Superior temporal gyrus (tissue), 1 donor: ENCODE measurements around the gene KRT15.
"Not testable (repeated sequence)": the region's sequence is repeated elsewhere in the genome, so short reads cannot be mapped to it uniquely, and the experiment has no call there.

ENCODE experiments used
- DNase-seq: peaks from one replicate; pipeline ENCODE4 v3.0.0-alpha.2; 2016; ENCODE audit errors: extremely low spot score

Gene KRT15

DNA sequence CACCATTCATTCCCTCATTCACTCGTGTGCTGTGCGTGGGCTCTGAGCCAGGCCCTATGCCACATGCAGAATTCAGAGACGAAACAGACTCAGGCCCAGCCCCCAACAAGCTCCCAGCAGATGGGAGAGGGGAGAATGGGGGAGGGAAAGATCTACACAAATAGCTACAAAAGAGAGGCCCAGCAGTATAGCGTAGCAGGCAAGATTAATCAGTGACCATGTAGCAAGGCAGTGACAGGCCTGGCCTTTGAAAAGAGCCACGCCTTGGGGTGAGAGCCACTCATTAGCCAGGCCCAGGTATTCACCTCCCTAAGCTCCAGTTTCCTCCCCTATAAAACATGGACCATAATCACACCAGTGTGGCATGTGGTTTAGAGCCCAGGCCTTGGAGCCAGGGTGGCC, 25.8 kb upstream of the KRT15 start:
- no peak for DNase-seq

DNA sequence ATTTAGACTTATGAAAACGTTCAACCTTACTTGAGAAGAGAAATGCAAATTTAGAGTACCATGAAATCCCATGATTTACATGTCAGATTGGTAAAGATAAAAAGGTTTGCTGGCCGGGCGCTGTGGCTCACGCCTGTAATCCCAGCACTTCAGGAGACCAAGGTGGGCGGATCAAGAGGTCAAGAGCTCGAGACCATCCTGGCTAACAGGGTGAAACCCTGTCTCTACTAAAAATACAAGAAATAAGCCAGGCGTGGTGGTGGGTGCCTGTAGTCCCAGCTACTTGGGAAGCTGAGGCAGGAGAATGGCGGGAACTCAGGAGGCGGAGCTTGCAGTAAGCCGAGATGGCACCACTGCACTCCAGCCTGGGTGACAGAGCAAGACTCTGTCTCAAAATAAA, 24.1 kb upstream of the KRT15 start:
- DNase-seq = not testable (repeated sequence)

DNA sequence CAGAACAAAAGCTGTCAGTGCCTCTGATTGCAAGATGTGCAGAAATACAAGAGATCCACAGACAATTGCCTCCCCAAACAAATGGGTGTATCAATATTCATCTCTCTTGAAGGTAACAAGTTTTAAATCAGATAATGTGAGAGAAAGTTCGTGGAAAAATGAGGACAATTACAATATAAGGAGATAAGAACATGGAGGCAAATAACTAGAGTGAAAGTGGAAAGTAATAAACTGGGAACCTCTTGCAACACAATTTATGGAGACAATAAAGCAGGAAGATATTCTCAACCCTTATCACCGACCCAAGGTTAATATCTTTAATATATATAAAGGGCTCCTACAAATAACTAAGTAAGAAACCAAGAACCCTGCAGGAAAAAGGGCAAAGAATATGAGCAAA, 23.7 kb upstream of the KRT15 start:
- DNase-seq = no peak

DNA sequence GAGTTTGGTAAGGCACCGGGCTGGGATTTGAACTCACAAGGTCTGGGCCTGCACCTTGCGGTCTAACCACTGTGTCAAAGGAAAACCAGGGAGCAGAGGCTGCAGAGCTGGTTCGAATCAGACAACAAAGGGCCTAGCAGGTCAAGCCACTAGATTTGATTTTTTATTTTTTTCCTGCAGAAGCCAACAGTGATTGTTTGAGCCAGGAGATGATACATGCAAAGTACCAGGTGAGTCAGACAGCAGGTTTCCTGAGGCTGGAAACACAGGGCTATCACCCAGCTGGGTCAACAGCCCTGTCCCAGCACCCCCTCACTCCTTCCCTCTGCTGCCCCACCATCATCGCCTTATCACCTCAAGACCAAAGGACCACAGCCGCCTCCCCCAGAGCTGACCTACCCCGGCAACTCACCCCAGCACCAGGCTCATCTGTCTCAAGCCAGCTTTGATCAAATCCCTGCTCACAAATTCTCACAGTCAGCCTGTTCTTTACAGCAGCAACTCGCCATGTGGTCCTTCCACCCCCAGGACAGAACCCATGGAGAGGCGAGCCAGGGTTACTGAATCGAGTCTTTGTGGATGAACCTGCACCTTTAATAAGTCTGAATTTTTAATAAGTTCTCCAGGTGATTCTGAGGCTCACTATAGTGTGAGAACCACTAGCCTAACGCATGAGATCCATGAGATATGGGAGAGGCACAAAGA, 22.4 kb upstream of the KRT15 start:
- no peak for DNase-seq

DNA sequence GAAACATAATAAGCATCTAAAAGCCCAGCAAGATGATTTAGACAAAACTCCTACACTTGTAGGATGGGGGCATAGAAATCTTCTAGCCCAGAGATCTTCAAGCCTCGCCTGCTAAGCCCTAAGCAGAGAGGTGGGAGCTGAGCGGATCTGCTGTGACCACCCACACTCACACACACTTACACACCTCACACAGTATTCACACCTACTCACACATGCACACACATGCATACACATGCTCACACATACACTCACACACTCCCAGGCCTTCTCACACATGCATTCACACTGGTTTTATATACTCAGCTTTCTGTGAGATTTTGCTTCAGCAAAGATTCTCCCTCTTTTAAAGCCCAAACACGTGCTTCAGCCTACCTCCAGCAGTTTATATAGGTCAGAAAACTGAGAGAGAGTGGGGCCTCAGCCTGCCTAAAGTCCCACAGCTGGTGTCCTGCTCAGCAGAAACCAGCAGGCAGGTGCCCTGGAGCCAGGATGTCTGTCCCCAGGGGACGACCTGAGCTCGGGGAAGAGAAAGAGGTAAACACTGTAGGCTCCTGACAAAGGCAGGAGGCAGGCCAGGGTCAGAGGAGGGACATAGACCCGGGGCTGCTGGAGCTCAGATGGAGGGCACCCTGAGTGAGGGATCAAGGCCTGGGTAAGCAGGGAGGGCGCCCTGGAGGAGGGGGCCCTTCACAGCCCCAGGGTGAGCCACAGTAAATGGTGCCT, 21.4 kb upstream of the KRT15 start:
- no peak for DNase-seq

DNA sequence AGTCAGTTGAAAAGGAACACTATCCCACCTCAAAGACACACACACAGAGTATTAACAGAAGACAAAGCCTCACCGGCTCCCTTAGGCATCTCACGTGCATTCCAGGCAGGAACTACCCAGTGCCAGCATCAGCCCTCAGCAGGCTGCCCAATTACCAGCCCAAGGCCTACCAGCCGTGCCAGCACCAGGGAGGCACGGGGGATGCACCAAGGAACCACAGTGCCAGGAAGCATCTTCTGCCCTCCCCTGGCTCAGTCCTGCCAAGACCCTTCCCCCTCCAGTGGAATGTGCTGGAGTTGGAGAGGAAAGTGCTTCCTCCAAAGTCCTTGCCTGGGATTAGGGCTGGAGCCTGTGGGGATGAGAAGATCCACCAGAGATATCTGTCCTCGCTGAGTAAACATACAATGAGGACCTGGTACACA, 20.4 kb upstream of the KRT15 start:
- no peak for DNase-seq

DNA sequence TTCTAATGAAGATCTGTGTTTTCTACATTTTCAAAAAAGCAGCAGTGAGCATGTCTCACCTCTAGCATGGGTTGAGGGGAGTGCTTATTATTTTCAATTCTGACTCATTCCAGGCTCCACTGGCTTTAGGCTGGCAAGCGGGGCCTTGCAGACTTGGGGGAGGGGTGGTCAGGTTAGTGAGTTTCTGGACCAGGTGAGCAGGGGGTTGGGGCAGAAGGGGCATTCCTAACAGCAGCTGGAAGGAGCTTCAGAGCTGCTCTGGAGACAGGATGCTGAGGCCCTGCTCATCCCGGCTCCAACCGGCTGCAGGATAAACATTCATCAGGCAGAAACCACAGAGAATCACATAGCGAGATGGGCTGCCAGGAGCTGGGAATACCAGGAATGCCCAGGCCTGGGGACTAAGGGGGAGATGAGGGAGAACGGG, 19.9 kb upstream of the KRT15 start:
- DNase-seq = no peak

DNA sequence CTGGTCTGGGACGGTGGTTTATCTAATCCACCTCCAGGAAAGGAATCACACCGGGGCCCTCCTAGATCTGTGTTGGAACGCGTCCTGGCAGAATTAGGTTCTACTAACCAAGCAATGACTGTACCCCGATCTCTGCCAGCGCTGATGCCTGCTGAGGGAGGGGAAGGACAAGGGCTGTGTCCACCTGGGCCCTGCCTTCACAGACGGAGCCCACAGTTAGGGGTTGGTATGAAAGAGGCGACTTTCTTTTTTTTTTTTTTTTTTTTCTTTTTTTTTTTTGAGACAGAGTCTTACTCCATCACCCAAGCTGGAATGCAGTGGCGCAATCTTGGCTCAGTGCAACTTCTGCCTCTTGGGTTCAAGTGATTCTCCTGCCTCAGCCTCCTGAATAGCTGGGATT, 19.3 kb upstream of the KRT15 start:
- DNase-seq = no peak

DNA sequence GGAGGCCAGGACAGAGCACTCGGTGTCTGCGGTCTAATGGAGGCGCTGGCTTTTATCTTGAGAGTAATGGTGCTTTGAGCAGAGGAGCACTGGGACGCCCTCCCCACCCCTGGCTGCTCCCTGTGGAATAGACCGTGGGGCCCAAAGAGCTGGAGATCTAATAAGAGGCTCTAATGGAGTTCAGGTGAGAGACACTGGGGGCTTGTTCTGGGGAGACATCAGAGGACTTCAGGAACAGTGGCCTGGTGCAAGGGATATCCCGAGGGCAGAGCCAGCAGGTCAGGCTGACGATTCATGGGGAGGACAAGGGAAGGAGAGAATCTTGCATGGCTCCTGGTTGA, 18.9 kb upstream of the KRT15 start:
- DNase-seq = no peak

DNA sequence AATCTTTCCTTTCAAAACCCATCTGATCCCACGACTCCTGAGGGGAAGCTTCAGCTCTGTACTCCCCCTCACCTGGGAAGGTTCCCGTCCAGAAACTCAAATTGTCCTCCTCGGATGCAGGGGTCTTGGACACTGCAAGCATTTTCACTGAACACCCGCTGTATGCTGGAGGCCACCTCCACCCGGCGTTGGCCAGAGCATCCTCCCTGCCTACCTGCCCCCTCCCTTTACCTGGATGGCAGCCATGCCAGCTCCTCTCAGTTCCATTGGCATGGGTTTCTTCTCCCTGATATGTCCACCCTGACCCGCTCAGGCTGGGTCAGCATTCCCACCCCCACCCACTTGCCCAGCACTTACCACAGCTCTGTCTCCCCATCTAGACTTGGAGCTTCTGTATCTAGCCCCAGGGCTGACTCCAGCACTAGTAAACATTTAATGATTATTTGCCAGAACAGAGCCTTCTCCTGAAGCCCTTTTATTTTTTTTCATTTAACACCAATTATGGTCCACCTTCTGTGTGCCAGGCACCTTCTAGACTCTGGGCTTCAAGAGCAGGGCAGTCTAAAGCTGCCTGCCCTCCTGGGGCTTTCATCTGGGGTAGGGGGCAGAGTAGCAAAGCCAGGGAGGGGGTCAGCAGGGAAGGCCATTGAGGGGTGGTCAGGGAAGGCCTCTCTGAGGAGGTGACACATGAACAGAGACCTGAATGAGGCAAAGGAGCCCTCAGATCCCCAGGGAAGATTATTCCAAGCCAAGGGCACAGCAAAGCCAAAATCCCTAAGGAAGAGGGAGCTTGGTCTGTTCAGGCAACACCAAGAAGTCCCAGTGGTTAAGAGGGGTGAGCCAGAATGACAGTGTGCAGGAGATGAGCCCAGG, 18.3 kb upstream of the KRT15 start:
- no peak for DNase-seq

DNA sequence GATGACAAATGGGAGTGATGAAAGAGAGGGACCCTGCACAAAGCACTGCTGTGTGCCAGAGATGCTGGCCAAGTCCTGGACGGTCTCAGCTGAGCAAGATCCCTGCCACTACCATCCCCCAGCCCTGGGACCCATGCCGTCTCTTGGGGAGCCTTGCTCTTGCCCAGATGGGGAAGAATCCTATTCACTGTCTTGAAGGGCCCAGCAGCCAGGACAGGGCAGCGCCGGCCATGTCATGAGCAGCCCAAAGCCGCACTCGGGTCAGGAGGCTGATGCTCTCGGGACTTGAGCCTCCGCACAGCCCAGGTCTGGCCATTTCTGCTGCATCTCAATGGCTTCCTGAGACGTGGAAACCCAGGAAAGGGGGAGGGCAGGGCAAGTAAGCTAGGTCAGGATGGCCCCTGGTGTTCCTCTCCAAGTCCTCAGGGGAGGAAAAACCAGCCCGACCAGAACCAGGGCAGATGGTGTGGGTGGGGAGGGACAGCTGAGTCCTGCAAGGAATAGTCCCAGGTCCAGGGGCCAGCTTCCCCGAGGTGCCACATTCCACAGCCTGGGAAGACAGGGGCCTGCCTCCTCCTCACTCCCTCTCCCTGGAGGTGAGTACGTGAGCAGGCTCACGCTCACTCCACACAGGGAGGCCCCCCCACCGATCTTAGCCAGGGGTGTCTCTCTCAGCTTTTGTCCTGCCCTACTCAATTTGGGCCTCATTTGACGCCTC, 17.2 kb upstream of the KRT15 start:
- no peak for DNase-seq

DNA sequence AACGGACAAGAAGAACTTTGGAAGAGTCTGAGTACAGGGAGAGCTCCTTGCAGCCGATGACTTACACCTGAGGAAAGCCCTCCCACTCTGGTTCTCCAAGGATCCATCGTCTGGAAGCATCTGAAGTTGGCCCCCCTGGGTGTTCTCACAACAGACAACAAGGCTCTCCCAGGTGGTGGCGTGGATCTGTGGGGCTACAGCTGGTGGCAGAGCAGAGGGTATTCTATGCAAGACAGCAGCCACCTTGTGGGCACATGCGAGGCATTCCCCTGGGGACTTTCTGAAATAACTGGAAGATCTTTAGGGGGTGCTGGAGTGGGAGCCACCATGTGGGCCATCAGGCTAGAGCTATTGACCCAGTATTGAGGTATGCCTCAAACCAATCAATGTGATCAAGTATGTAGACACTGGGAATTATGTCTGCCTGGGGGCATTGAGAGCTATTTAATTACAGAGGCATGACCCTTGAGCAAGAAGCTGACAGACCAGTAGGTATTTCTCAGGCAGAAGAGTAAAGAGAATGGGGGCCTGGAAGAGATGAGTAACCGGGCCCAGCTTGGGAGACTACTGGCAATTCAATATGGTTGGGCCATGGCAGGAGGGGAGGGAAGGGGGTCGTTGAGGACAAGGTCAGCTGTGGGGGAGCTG, 16.3 kb upstream of the KRT15 start:
- no peak for DNase-seq

DNA sequence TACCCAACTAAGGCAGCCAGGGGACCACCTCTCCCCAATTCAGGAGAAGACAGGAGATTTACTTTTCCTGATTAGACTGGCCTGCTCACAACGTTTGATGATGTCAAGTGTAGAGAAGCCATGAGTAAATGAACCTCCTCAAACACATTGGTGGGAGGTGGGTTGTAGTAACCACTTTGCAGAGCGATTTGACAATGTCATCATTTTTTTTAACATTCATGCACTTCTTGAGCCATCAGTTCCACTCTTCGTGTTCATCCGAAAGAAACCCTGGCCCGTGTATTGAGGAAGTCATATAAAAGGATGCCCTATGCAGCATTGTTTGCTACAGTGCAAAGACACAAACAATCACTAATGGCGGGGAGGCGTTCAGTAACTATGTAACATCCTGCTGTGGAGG, 14.9 kb upstream of the KRT15 start:
- DNase-seq = no peak

DNA sequence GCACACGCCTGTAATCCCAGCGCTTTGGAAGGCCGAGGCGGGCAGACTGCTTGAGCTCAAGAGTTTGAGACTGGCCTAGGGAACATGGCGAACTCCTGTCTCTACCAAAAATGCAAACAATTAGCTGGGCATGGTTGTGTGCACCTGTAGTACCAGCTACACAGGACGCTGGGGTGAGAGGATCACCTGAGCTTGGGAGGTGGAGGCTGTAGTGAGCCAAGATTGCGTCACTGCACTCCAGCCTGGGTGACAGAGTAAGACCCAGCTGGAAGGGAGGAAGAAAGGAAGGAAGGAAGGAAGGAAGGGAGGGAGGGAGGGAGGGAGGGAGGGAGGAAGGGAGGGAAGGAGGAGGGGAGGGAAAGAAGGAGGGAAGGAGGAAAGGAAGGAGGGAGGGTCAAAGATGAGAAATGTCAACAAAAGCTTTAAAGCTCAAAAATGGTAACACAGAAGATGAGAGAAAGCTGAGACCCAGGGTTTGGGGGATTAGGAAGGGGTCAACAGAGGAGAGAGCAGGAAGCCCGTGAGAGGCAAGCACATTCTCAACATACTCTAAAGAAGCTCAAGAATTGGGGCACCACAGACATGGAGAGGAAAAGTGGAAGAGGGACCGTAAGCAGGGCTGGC, 14.4 kb upstream of the KRT15 start:
- no peak for DNase-seq

DNA sequence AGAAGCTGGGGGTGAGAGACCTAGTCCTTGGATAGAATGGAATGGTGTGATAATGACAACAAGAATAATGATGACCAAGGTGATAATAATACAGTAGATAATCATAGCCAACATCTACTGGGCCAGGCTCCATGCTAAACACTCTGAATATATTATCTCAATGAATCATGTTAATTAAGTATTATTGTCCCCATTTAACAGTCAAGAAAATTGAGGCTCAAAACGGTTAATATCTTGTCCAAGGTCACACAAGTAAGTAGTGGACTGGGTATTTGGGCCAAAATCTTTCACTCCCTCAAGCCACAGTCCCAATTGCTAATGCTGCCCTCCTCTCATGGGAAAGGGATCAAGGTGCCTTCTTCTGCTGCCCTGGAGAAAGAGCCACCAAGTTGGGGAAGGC, 13.3 kb upstream of the KRT15 start:
- DNase-seq = no peak

DNA sequence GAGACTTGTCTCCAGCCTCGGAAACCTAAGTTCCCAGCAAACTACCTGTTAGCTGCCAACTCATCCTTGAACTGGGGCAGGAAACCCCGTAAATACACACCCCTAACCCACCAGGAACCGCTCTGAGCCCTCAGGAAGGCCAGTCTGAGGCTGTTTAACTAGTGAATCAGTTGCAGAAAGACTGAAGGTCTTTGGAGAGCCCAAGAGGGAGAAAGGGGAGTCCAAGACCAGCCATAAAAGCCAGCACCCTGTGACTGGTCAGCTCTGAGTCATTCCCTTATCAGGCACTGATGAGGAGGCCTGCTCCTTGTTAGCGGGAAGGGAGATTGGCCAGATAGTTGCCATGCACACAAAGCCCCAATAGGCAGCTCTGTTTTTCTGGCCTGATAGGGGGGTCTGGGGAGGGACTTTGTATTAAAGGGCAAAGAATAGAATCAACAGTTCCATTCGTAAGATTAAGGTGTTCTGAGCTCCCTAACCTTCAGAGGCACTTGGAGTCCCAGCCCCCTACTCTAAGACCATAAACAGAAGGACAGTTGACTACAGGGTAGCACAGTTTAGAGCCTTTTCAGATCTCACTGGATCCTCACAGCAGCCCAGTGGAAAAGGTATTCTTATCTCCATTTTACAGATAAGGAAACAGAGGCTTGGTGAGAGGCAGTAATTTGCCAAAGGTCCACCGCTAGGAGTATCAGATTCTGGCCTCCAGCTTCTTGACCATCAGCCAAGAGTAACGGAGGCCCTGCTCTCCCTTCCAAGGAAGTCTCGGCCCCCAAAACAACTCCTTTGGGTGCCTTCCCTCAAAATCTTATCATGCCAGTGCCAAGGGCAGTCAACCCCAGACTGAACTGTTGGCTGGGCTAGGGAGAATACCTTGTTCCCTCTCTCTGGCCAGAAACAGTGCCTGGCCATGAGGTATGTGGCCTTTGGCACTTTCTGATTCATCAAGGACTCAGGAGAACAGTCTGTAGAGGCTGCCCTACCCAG, 11.7 kb upstream of the KRT15 start:
- no peak for DNase-seq

DNA sequence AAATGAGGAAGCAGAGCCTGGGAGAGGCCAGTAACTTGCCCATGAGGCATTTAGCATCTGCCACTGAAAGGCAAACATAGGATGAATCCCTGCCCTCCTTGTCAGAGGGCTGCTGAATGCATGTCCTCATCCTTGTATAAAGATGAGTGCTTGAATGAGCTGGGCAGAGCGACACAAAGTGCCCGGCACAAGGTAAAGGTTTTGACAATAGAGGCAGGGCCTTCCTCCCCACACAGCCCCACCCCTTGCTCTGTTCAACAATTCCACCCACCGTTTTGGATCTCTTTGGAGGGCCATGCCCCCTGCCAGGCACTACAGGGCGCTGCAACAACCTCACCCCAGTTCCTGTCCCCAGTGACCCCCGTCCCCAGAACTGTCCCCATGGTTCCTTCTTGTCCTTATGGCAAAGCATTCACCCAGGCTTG, 10.8 kb upstream of the KRT15 start:
- no peak for DNase-seq

DNA sequence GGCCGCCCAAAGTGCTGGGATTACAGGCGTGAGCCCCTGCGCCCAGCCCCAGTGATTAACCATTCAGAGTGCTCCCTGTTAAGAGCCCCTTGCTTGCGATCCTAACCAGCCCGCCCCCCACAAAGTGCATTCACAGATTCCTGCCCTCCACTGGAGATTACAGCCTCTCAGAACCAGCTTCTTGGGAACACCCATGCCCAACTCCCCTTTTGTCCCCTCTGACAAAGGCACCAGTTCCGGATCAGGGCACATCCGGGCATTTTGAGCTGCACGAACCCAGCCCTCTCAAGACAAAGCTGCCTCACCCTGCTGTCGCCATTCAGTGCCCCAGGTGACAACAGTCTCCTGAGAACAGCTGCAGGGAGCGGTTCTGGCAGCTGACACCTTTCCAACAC, 10.3 kb upstream of the KRT15 start:
- DNase-seq = no peak

DNA sequence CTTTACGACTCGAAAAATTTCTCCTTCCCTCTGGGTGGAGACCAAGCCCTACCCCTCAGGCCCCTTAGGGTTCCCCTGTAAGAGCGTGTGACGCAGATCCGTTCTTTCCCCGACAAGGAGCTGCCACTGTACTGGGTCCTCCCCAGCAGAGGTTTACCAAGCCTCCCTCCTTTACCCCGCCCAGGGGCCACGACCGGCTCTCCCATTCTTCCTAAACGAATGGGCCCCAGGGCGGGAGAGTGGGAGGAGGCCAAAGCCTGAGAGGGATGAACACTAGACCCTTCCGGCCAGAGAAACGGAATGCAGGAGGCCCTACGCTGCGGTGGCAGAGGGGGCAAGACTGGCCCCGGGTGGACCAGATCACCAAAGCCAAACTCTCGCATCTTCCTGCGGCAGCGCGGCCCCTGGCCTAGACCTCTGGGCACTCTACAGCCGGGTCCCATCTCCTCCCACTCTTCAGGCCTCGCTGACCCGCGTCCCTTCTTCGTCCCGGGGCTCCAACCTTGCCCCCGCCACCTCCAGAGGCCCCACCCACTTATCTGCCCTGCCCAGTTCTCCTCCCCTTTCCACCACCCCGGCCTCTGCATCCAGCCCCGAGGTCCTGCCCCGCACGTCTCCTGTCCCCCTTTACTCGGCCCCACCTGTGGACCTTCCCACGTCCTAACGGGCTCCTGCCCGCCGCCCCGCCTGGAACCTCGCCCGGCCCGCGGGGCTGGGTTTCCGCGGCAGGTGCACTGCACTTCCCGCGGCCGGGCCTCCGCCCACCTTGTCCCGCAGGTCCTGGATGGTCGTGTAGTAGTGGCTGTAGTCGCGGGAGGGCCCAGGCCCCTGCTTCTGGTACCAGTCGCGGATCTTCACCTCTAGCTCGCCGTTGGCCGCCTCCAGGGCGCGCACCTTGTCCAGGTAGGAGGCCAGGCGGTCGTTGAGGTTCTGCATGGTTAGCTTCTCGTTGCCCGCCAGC, 8.7 kb upstream of the KRT15 start:
- DNase-seq = no peak
